Mesenteric fat pad (tissue), 1 donor: Measurements from ENCODE around the gene CD79B. TPM values are rescaled to one million over a fixed set of nuclear protein-coding genes. Genes with fewer than 3 reads are reported as not detected.
"Not testable (repeated sequence)": the region's sequence is repeated elsewhere in the genome, so short reads cannot be mapped to it uniquely, and the experiment has no call there.

Experiments used
- DNase-seq: peaks from one replicate; pipeline ENCODE4 v3.0.0-alpha.2; 2020; ENCODE audit warnings: low spot score
- total RNA-seq: library from RNA; stranded (reverse); fragmentation: NEBNext Ultra II Directional; extraction: Animal tissue kit (Norgen Biotek cat#: 25700); gene quantifications from one replicate; pipeline ENCODE4 v1.2.1, GENCODE V29; 2021
- donor health status: DM: yes; HTN: yes; CAD: no.

Gene CD79B
- total RNA-seq, 1 donor from 2014 or later, result 4.3 TPM

GRCh38 chr17:63881935-63882601, 50.1 kb downstream of the CD79B start, which contains the start of gene GH2:
GH2 (minus strand) TSS chr17:63881944; CDS start chr17:63881801, 143 bp downstream.
- DNase-seq, result no peak

GRCh38 chr17:63881337-63881736, 50.8 kb downstream of the CD79B start:
- DNase-seq, result not testable (repeated sequence)

- DNase-seq, result no peak
Measured at GRCh38 chr17:63880706-63881105, 51.4 kb downstream of the CD79B start.

Other genes starting within 250 kb of the CD79B start
- gene LIMD2, start 232.2 kb downstream of the CD79B start, total RNA-seq, result 11.3 TPM
- 34.3 TPM for gene STRADA, start 190.5 kb downstream of the CD79B start, total RNA-seq
- 110 TPM for gene CCDC47, start 158.7 kb downstream of the CD79B start, total RNA-seq
- gene DDX42, start 158.2 kb downstream of the CD79B start, total RNA-seq, result 130 TPM
- 115 TPM for gene PSMC5, start 104.9 kb downstream of the CD79B start, total RNA-seq
- 28.8 TPM for gene FTSJ3, start 104.7 kb downstream of the CD79B start, total RNA-seq
- gene SMARCD2, start 89.6 kb downstream of the CD79B start, total RNA-seq, result 57.4 TPM
- gene CSH2, start 58.7 kb downstream of the CD79B start, total RNA-seq, result not detected
- gene GH2, start 50.4 kb downstream of the CD79B start, total RNA-seq, result not detected
- gene CSH1, start 35.8 kb downstream of the CD79B start, total RNA-seq, result not detected
- not detected for gene CSHL1, start 21.1 kb downstream of the CD79B start, total RNA-seq
- gene GH1, start 13.5 kb downstream of the CD79B start, total RNA-seq, result not detected
- gene SCN4A, start 40.6 kb upstream of the CD79B start, total RNA-seq, result 27.1 TPM
- 0.90 TPM for gene PRR29, start 66.0 kb upstream of the CD79B start, total RNA-seq
- 75.2 TPM for gene ICAM2, start 88.3 kb upstream of the CD79B start, total RNA-seq
- 27.1 TPM for gene ERN1, start 197.8 kb upstream of the CD79B start, total RNA-seq